B cell (primary cell): Measurements from ENCODE around the gene FRMD4A.

ENCODE experiments used
- EZH2 ChIP-seq: IDR thresholded peaks from 2 replicates; pipeline ENCODE4 v1.6.1; 2012; ENCODE audit warnings: borderline replicate concordance, low read depth, mild to moderate bottlenecking, moderate library complexity, low read length; ENCODE audit not compliant: insufficient read depth, poor library complexity, severe bottlenecking
- TF ChIP-seq, protein P1 (sequence below): fragments of 200-600 bp; IDR thresholded peaks from one replicate; pipeline ENCODE4 v1.8.0; 2022; ENCODE audit warnings: antibody characterized with exemption, mild to moderate bottlenecking

DNA sequence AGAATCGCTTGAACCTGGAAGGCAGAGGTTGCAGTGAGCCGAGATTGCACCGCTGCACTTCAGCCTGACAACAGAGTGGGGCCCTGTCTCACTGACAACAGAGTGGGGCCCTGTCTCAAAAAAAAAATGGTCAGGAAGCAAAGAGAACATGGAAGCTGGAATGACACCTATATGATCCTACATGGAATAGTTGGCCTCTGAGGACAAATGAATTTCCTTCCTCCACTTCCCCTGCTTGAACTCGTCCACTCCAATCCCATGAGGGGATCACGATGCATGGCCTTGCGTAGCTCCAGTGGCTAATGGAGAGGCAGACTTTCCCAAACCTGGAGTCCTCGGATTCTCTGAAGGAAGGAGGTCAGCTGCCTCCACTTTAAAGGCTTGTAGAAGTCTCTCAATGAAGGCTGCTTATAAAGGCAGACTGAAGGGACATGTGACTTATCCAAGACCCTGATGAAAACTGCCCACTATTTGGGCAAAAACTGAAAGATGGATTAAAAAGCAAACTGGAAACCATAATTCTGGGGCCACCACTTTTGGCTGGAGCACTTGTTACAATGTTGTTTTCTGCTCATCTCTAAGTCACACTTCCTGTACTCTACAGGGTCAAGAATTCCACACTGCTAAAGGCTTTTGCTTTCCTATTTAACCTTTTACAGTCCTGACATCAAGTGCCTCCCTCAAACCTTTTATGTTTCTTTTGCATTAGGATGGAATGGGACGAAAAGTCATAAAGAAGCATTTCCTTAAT lies 529.4 kb downstream of the FRMD4A start:
- TF ChIP-seq, protein P1, sequence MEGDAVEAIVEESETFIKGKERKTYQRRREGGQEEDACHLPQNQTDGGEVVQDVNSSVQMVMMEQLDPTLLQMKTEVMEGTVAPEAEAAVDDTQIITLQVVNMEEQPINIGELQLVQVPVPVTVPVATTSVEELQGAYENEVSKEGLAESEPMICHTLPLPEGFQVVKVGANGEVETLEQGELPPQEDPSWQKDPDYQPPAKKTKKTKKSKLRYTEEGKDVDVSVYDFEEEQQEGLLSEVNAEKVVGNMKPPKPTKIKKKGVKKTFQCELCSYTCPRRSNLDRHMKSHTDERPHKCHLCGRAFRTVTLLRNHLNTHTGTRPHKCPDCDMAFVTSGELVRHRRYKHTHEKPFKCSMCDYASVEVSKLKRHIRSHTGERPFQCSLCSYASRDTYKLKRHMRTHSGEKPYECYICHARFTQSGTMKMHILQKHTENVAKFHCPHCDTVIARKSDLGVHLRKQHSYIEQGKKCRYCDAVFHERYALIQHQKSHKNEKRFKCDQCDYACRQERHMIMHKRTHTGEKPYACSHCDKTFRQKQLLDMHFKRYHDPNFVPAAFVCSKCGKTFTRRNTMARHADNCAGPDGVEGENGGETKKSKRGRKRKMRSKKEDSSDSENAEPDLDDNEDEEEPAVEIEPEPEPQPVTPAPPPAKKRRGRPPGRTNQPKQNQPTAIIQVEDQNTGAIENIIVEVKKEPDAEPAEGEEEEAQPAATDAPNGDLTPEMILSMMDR, result no peak
- no peak for TF ChIP-seq EZH2
